HepG2 (cell line): ENCODE measurements around the gene TMEM145. TPM values are rescaled to one million over a fixed set of nuclear protein-coding genes. Genes with fewer than 3 reads are reported as not detected.

Experiments used
- CC2D1A ChIP-seq: sonication (generic); formaldehyde crosslinking; IDR thresholded peaks from 2 replicates; pipeline ENCODE4 v1.8.1; 2023; ENCODE audit warnings: mild to moderate bottlenecking, missing genetic modification reagents
- CCAR2 ChIP-seq: fragments of 200-400 bp; formaldehyde crosslinking; optimal IDR thresholded peaks from 2 replicates; pipeline ENCODE3; 2018; ENCODE audit warnings: low read depth, mild to moderate bottlenecking, low read length, moderate library complexity
- FOXA3 ChIP-seq: IDR thresholded peaks from 2 replicates; pipeline ENCODE4 v1.6.1; 2016; ENCODE audit warnings: missing genetic modification reagents, missing compliant biosample characterization
- KDM5B ChIP-seq: sonication (generic); formaldehyde crosslinking; IDR thresholded peaks from 2 replicates; pipeline ENCODE4 v1.4.0; 2020; ENCODE audit warnings: missing genetic modification reagents, mild to moderate bottlenecking, borderline replicate concordance
- MAFG ChIP-seq: sonication (generic); formaldehyde crosslinking; IDR thresholded peaks from 2 replicates; pipeline ENCODE4 v1.5.1; 2020; ENCODE audit warnings: mild to moderate bottlenecking, missing genetic modification reagents
- MEIS1 ChIP-seq: sonication (generic); formaldehyde crosslinking; IDR thresholded peaks from 2 replicates; pipeline ENCODE4 v1.9.0; 2021; ENCODE audit warnings: mild to moderate bottlenecking, missing genetic modification reagents, moderate library complexity, borderline replicate concordance
- SETDB1 ChIP-seq: sonication (generic); formaldehyde crosslinking; IDR thresholded peaks from 2 replicates; pipeline ENCODE4 v1.5.1; 2020; ENCODE audit warnings: missing genetic modification reagents, mild to moderate bottlenecking, borderline replicate concordance
- ZNF773 ChIP-seq: sonication (generic); formaldehyde crosslinking; IDR thresholded peaks from 2 replicates; pipeline ENCODE4 v1.4.0; 2020; ENCODE audit warnings: missing genetic modification reagents, borderline replicate concordance
- ZNF777 ChIP-seq: sonication (generic); formaldehyde crosslinking; IDR thresholded peaks from 2 replicates; pipeline ENCODE4 v1.4.0; 2020; ENCODE audit warnings: missing genetic modification reagents
- ZSCAN31 ChIP-seq: sonication (generic); formaldehyde crosslinking; IDR thresholded peaks from 2 replicates; pipeline ENCODE4 v1.5.0; 2020; ENCODE audit warnings: low read depth, mild to moderate bottlenecking, missing genetic modification reagents
- polyA plus RNA-seq, 8 experiments: library from polyadenylated mRNA; depleted of rRNA in 3 of 8; stranded (reverse) in 7 of 8; unstranded in 1 of 8; fragments of >200 nt; fragmentation: Illumina TruSeq in 4 of 8; extraction: Trizol in 4 of 8; gene quantifications; 2 replicates each; pipeline versions ENCODE4 v1.2.1 to v1.2.3, GENCODE V29; 2011 to 2016; ENCODE audit warnings: low read depth in 4 of 8, missing spikeins in 1 of 8, mixed read lengths in 1 of 8; ENCODE audit not compliant: insufficient read depth in 1 of 8
- total RNA-seq, 5 experiments: library from RNA; depleted of rRNA; stranded (reverse); fragments of >200 nt; fragmentation: Illumina TruSeq; extraction: Trizol; gene quantifications; 2 replicates each; pipeline ENCODE4 v1.2.3, GENCODE V29; 2016; ENCODE audit warnings: low read depth in 1 of 5
- TF ChIP-seq, protein P1 (sequence below): sonication (generic); formaldehyde crosslinking; IDR thresholded peaks from 2 replicates; pipeline ENCODE4 v1.9.0; 2022; ENCODE audit warnings: low read depth, missing genetic modification reagents
- TF ChIP-seq, protein P2 (sequence below), 2 experiments: sonication (generic) in 1 of 2; formaldehyde crosslinking in 1 of 2; IDR thresholded peaks; 2 replicates each; pipeline versions ENCODE4 v1.6.1 to v1.9.0; 2014 to 2022; ENCODE audit warnings: antibody characterized with exemption in 1 of 2, borderline replicate concordance in 1 of 2, inconsistent platforms in 1 of 2, low read depth in 1 of 2, missing genetic modification reagents in 1 of 2
- TF ChIP-seq, protein P3 (sequence below): sonication (generic); formaldehyde crosslinking; IDR thresholded peaks from 2 replicates; pipeline ENCODE4 v1.8.1; 2023; ENCODE audit warnings: missing genetic modification reagents, inconsistent platforms, borderline replicate concordance
- TF ChIP-seq, protein P4 (sequence below): sonication (generic); formaldehyde crosslinking; IDR thresholded peaks from 2 replicates; pipeline ENCODE4 v1.8.1; 2023; ENCODE audit warnings: mild to moderate bottlenecking, missing genetic modification reagents

Gene TMEM145
- total and polyA plus RNA-seq, 2 of the 13 experiments (the other 11 are each of a cell fraction or from before 2014, with no cell fraction given), result 0.07 to 5.1 TPM

DNA sequence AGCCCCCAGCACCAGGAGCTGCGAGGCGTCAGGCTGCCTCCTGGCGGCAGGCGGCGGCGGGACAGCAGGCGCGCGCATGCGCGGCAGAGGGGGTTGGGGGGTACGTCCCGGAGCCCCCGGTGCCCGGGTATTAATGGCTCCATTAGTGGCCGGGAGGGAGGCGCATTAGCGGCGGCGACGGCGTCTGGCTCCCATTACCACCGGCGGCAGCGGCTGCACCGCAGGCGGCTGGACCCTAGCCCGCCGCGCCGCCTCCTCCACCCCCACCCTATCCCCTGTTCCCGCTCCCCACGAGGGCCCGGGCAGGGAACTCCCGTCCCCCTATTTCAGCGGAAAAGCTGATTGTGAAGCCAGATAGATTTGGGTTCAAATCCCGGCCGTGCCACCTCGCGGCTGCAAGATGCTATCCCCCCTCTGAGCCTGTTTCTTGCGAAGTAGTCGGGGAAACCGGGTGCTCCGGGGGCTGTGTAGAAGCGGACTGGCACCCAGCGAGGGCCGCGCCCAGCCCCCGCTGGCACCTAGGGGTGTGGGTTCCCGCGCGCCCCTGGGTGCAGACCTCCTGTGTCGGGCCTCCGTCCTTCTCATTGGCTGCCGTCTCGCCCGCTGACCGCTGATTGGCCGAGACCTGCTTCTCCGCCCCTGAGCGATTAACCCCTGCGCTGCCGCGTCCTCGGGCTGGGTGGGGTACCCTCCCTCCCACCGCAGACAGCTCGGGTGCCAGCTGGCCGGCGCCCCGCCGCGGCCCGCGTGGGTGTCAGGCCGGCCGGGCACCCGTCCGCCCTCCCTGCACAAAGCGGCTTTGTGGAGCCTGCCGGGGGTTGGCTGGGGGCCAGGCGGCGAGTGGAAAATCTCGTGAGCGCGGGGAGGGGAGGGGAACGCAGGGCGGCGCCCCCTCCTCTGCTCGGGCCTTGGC is 33.0 kb upstream of the TMEM145 start (continued):
- TF ChIP-seq, protein P1, sequence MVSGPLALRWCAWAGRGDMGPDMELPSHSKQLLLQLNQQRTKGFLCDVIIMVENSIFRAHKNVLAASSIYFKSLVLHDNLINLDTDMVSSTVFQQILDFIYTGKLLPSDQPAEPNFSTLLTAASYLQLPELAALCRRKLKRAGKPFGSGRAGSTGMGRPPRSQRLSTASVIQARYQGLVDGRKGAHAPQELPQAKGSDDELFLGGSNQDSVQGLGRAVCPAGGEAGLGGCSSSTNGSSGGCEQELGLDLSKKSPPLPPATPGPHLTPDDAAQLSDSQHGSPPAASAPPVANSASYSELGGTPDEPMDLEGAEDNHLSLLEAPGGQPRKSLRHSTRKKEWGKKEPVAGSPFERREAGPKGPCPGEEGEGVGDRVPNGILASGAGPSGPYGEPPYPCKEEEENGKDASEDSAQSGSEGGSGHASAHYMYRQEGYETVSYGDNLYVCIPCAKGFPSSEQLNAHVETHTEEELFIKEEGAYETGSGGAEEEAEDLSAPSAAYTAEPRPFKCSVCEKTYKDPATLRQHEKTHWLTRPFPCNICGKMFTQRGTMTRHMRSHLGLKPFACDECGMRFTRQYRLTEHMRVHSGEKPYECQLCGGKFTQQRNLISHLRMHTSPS, result peak; percentile 80
- TF ChIP-seq SETDB1 (CRISPR knock-in tag), result no peak
- TF ChIP-seq KDM5B, result peak; percentile 70
- TF ChIP-seq ZNF777 (CRISPR knock-in tag), result 0 out of 2 replicates have a peak, but pooled peaks have one; percentile 40
- TF ChIP-seq MAFG, result no peak
- no peak for TF ChIP-seq ZNF773 (CRISPR knock-in tag)
- TF ChIP-seq CC2D1A (CRISPR knock-in tag), result no peak
- TF ChIP-seq FOXA3 (CRISPR knock-in tag), result no peak
- TF ChIP-seq CCAR2, result no peak
- TF ChIP-seq, protein P2, sequence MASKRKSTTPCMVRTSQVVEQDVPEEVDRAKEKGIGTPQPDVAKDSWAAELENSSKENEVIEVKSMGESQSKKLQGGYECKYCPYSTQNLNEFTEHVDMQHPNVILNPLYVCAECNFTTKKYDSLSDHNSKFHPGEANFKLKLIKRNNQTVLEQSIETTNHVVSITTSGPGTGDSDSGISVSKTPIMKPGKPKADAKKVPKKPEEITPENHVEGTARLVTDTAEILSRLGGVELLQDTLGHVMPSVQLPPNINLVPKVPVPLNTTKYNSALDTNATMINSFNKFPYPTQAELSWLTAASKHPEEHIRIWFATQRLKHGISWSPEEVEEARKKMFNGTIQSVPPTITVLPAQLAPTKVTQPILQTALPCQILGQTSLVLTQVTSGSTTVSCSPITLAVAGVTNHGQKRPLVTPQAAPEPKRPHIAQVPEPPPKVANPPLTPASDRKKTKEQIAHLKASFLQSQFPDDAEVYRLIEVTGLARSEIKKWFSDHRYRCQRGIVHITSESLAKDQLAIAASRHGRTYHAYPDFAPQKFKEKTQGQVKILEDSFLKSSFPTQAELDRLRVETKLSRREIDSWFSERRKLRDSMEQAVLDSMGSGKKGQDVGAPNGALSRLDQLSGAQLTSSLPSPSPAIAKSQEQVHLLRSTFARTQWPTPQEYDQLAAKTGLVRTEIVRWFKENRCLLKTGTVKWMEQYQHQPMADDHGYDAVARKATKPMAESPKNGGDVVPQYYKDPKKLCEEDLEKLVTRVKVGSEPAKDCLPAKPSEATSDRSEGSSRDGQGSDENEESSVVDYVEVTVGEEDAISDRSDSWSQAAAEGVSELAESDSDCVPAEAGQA (IDR thresholded peaks at IDR 0.05; ENCODE audit: low read depth), result no peak
- TF ChIP-seq, protein P2 (CRISPR knock-in tag; IDR thresholded peaks at IDR 0.05; ENCODE audit: borderline replicate concordance), result no peak
- TF ChIP-seq ZSCAN31 (CRISPR knock-in tag), result 0 out of 2 replicates have a peak, but pooled peaks have one; percentile 27
- no peak for TF ChIP-seq MEIS1 (CRISPR knock-in tag)
- TF ChIP-seq, protein P3, sequence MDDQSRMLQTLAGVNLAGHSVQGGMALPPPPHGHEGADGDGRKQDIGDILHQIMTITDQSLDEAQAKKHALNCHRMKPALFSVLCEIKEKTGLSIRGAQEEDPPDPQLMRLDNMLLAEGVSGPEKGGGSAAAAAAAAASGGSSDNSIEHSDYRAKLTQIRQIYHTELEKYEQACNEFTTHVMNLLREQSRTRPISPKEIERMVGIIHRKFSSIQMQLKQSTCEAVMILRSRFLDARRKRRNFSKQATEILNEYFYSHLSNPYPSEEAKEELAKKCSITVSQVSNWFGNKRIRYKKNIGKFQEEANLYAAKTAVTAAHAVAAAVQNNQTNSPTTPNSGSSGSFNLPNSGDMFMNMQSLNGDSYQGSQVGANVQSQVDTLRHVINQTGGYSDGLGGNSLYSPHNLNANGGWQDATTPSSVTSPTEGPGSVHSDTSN (CRISPR knock-in tag), result no peak
- TF ChIP-seq, protein P4, sequence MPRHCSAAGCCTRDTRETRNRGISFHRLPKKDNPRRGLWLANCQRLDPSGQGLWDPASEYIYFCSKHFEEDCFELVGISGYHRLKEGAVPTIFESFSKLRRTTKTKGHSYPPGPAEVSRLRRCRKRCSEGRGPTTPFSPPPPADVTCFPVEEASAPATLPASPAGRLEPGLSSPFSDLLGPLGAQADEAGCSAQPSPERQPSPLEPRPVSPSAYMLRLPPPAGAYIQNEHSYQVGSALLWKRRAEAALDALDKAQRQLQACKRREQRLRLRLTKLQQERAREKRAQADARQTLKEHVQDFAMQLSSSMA, result no peak
